CD4-positive, alpha-beta T cell treated with Interleukin-1 beta for 1 hour (primary cell): ENCODE results near the gene INPP5A.
"Not testable (repeated sequence)": the region's sequence is repeated elsewhere in the genome, so short reads cannot be mapped to it uniquely, and the experiment has no call there.

ENCODE experiments used
- DNase-seq, 2 donors: peaks; one replicate each; pipeline ENCODE4 v3.0.0-alpha.2; 2020 to 2022

Gene INPP5A, protein sequence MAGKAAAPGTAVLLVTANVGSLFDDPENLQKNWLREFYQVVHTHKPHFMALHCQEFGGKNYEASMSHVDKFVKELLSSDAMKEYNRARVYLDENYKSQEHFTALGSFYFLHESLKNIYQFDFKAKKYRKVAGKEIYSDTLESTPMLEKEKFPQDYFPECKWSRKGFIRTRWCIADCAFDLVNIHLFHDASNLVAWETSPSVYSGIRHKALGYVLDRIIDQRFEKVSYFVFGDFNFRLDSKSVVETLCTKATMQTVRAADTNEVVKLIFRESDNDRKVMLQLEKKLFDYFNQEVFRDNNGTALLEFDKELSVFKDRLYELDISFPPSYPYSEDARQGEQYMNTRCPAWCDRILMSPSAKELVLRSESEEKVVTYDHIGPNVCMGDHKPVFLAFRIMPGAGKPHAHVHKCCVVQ

DNA sequence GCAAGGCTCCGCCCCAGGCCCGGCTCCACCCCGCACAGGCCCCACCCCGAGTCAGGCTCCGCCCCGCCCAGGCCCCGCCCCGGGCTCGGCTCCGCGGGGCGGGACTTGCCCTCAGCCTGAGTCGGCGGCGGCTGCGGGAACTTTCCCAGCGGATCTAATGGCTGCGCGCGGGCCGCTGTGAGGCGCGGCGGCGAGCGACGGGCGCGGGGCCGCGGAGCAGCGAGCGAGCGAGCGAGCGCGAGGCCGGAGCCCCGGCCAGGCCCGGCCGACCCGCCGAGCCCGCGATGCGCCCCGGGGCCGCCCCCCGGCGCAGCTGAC is at the start of gene INPP5A:
INPP5A (plus strand) TSS at position 104 of the 318 bp plus-strand sequence. CDS start 310 bp downstream, outside the sequence.
- no peak for DNase-seq

DNA sequence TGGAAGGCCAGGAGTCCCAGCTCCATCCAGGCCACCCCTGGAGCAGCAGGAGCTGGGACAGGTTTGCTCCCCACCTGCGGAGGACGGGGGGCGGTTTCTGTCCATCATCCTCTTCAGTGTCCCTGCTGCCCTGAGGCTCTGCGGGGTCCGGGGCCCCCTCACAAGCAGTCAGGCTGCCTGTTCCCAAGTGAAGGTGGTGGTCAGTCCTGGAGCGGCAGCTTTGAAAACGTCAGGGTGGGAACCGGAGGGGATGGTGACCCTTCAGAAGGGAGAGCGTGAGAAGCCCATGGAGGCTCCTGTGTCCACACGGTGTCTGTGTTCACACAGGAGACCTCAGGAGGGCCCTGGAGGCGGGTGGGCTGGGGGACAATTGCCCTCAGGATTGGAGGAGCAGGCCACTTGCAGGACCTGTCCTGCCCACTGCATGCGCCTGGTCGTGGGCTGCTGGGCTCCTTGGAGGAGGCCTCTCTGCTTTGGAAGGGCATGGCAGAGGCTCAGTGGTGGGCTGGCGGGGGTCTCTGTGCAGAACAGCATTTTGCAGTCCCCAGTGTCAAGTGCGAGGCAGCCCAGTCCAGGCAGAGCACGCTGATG is 49.3 kb upstream of the INPP5A start:
- DNase-seq, result no peak

DNA sequence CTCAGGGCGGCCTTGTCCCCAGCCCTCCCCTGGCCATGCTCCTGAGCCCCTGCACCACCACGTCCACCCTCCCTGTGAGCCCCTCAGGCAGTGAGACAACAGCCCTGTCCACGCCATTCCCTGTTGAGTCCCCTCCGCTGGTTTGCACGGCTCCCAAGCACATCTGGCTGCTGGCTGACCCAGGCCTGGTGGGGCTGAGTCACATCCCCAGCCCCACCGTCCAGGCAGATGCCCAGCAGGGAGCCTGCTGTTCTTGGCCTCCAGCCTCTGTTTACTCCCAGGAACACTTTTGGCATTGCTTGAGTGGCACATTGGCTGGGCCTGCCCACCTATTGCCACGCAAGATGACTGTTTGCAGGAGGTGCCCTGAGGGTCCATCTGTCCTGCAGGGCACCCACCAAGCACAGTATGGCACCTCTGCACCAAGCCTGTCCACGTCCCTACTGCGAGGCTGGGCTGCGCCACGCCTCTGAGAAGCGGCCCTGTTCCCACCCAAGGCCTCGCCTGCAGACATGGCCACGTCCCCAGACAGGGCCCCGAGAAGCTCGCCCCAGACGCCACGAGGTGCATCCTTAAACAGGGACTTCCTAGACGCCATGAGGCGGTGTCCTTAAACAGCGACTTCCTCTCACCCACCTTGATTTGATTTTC is 48.4 kb upstream of the INPP5A start:
- no peak for DNase-seq

DNA sequence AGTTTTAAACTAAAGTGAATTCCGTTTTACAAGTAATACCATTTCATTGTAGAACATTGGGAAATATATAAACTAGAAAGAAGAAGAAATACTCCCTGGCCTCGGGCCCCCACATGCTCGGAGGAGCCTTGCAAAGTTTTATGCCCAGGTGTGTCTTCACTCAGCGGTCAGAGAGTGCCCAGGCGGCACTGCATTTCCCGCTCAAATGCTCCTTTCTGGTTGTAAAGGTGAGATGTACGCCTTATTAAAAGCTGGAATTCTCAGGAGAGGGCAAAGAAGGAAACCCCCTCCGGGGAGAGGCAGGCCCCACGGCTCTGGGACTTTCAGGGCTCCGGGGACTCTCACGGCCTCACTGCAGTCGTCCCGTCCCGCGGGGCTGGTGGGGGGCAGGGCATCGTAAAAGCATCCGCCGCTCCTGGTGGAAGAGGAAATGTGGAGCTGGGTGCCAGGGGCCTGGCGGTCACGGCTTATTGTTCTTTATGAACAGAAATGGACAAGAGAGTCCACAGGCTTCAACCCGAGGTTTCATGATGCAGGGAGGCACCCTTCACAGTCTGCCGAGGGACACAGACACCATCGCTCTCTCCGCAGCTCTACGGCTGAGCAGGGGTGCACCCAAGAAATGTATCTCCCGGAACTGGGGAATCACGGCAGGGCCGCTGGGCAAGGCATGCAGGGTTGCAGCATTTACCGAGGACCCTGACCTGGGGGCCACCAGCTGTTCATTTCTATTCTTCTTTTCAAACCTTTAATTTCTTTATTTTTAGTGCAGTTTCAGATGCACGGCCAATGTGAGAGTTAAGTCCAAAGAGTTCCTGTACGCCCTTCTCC is 47.7 kb upstream of the INPP5A start:
- DNase-seq, result no peak

DNA sequence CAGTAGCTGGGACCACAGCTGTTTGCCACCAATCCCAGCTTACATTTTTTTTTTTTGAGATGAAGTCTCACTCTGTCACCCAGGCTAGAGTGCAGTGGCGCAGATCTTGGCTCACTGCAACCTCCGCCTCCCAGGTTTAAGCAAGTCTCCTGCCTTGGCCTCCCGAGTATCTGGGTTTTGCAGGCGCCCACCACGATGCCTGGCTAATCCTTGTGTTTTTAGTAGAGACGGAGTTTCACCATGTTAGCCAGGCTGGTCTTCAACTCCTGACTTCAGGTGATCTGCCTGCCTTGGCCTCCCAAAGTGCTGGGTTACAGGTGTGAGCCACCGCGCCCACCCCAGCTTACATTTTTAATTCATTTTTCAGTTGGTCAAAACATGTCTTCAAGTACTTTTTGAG is 46.1 kb upstream of the INPP5A start:
- DNase-seq, result not testable (repeated sequence)

DNA sequence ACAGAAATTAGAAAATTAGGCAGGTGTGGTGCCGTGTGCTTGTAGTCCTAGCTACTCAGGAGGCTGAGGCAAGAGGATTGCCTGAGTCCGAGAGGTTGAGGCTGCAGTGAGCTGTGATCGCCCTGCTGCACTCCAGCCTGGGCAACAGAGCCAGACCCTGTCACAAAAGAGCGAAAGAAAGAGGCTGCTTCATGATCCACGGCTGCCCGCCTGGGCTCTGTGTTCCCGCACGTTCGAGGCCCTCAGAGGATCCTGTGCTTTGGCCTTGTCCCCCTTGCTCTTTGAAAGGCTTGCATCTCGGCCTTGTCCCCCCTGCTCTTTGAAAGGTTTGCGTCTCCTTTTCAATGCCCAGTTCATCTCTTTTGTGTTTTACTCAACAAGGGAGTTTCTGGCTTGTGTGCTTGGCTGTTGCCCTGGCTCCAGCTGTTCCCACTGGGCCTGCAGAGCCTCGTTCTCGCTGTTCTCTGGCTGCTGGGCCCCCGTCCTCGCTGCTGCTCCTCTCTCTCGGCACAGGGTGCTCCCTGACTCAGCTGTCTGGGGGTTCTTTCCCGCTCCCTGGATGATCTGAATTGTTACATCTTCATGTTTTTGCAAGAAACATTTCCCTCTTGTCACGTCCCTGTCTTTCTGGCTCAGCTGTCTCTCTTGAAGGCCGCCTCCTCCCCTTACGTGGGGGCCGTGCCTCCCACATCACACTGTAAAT is 45.1 kb upstream of the INPP5A start:
- DNase-seq, result no peak

DNA sequence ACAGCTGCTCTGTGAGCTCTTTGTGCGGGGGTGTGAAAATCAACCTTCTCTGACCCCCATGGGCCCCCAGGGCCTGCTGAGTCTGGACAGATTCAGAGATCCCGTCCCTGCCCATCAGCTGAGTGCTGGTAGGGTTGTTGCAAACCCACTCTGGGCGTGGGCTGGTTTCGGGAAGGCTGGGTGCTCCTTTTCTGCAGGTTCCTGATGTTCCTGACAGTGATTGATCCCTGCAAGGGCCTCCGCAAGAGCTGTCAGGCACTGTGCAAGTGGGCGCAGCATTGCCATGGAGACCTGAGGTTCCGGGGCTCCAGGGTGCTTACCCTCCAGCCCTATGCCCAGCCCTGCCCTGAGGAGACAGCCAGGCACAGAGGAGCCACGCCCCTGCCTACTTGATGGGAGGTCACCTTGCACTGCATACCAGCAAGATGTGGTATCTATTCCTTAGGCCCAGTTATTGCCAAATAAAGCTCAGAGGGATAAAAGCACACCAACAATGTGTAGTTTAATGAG is 44.3 kb upstream of the INPP5A start:
- DNase-seq, result no peak

DNA sequence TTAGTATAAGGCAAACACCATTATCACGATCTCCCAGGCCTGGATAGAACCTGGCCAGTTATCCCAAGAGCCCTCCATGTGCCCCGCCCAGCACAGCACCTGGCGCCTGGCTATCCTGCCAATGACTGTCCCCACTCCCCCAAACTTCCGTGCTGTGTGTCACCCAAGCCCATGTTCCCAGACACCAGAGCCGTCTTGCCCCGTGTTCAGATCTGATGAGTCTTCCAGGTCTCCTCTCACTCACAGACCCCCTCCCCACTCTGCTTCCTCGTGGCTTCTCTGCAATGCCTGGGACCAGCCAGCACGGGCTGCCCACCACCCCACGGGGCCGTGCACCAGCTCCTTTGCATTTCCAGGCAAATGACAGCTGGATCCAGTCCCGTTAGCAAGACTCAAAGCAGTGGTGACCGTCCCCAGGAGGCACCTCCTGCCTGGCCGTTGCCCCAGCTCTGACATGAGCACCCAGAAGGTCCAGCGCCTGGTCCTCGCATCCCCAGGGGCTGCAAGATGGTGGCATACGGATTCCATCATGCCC is 43.8 kb upstream of the INPP5A start:
- DNase-seq, result no peak

DNA sequence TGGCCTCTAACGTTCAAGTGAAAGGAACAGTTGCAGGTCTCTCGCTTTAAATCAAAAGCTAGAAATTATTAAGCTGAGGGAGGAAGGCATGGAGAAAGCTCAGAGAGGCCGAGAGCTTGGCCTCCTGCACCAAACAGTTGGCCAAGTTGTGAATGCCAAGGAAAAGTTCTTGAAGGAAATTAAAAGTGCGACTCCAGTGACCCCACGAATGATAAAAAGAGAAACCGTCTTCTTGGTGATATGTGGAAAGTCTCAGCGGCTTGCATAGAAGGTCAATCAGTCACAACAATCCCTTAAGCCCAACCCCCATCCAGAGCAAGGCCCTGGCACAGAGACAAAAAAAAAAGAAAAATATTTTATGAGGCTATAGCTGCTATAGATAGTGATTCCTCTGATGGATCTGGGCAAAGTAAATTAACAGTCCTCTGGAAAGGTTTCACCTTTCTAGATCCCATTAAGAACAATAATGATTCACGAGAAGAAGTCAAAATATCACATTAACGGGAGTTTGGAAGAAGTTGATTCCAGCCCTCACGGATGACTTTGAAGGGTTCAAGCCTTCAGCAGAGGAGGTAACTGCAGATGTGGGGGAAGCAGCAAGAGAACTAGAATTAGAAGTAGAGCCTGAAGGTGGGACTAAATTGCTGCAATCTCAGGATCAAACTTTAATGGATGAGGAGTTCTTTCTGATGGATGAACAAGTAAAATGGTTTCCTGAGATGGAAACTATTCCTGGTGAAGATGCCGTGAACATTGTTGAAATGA is 42.5 kb upstream of the INPP5A start:
- no peak for DNase-seq

DNA sequence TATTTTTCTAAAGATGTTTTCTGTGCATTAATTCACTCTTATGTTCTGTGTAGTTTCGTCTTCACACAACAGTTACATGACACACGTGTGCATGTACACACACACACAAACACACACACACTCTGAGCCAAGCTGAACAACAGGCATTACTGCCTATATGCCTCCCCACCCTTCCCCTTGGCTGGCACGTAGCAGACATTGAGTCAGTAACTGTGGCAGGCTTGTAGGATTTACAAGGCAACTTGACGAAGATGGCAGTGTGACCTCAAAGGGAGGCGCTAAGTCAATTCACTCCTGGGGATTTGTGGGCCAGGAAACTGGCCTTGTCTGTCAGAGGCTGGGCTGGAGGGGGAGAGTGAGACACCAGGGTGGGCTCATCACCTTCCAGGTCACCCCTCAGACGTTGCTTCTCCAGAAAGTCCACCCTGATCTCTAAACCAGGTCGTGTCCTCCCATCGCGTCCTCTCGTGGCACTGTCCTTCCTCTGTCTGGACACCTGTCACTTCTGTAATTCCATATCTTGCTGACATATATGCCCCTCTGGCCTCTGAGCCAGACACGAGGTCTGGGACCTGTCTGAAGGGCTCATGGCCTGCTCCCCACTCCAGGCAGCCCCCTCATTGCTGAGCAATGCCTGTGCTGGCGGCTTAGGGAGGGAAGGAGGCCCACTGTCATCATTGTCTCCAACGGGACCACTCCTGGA is 41.1 kb upstream of the INPP5A start:
- no peak for DNase-seq

DNA sequence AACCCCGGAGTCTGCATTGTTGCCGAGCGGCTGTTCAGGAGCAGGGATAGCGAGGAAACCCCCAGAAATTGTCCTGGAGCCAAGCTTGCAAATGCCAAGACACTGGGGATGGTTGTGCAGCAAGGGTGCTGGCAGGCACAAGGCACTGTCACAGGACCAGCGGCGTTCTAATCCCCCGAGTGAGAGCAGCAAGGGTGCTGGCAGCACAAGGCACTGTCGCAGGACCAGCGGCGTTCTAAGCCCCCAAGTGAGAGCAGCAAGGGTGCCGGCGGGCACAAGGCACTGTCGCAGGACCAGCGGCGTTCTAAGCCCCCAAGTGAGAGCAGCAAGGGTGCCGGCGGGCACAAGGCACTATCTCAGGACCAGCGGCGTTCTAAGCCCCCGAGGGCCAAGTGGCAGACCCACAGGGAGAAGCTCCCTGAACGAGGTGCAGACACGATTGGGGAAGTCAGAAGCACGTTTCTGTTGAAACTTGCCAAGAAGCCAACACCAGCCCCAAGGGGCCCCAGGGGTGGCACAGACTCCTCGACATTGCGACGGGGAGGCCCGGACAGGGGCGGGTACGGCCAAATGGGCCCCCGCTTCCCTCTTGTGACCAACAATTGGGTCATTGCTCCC is 40.4 kb upstream of the INPP5A start:
- DNase-seq, result peak in 1 of 2 donors; percentile 30

DNA sequence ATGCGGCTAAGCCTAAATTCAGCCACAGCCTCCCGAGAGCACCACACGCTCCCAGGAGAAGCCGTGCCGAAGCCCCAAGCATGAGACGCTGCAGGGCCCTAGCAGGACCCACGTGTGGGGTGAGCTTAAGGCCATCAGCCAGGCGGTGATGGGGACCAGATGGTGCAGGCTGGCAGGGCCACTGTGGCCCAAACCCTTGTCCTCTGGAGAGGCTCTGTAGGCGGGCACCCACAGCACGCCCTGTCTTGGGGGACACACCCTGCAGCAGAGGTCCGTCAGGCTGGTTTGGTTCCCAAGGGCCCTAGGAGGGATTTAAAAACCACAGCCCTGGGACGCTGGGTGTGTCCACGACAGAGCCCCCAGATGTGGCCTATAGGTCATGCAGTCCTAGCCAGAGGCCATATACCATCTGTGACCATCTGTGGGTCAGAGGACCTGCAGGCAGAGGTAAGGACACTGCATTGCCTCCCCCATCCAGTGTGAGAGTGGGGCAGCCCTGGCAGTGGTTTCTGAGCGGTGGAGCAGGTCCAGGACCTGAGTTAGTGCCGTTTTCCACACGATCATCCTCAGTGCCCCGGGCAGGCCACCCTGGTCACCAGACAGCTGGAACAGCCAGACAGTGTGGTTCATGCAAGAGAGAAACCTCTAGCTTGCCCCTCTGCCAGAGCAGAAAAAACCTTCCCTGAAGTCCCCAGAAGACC is 39.6 kb upstream of the INPP5A start:
- DNase-seq, result no peak

DNA sequence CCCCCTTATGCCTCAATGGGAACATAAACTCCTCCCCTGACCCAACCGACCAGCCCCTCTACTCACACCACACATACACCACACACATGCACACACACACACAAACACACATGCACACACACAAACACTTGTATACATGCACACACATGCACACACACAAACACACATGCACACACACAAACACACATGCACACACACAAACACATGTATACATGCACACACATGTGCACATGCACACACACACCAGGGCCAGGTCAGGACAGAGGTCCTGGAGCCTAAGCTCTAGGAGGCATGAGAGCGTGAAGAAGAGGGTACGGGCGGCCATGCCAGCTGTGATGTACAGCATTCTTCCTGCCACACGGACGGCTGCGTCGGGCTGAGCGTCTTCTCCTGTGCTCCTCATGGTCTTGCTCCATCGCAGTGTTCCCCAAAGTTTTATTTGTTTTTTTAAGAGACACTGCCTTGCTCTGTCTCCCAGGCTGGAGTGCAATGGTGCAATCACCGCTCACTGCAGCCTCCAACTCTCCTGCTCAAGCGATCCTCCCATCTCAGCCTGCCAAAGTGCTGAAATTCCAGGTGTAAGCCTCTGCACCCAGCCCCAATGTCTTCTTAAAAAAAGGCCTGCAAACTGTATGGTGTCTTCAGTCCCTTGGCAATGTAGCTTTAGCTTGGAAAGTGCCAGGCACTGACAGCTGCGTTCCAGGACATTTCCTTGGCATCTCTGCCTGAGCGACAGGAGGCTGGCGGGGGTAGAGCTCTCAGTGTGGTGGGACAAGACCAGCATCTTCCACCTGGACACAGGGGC is 38.8 kb upstream of the INPP5A start:
- DNase-seq, result no peak

DNA sequence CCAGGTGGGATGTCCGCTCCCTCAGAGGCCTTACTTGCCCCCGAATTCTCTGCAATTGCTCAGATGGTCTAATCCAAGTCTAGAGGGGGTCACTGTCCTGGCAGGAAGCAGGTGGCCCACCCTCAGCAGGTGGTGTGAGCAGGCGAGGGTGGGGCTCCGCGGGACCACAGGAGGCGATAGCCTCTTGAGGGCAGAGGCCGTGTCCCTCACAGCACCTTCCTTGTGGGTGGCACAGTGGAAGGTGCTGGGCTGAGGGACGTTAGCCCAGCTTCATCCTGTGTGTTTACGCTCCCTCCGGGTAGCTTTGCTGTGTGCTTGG is 38.3 kb upstream of the INPP5A start:
- no peak for DNase-seq

DNA sequence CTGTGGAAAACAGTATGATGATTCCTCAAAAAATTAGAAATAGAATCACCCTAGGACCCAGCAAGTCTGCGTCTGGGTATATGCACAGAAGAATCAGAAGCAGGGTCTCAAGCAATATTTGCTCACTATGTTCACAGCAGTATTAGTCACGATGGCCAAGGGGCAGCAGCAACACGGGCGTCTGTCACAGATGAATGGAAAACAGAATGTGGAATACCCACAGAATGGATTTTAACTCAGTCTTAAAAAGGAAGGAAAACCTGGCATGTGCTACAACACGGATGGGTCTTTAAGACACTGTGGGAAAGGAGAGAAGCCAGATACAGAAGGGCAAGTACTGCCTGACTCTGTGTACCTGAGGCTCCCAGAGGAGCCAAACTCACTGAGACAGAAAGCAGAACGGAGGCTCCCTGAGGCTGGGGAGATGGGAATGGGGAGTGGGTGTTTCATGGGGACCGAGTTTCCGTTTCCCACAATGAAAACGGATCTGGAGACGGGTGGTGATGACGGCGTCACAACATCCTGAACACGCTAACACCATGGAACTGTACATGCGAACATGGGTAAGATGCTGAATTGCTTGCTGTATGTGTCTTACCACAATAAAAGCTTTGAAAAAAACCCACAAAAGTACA is 36.7 kb upstream of the INPP5A start:
- no peak for DNase-seq

DNA sequence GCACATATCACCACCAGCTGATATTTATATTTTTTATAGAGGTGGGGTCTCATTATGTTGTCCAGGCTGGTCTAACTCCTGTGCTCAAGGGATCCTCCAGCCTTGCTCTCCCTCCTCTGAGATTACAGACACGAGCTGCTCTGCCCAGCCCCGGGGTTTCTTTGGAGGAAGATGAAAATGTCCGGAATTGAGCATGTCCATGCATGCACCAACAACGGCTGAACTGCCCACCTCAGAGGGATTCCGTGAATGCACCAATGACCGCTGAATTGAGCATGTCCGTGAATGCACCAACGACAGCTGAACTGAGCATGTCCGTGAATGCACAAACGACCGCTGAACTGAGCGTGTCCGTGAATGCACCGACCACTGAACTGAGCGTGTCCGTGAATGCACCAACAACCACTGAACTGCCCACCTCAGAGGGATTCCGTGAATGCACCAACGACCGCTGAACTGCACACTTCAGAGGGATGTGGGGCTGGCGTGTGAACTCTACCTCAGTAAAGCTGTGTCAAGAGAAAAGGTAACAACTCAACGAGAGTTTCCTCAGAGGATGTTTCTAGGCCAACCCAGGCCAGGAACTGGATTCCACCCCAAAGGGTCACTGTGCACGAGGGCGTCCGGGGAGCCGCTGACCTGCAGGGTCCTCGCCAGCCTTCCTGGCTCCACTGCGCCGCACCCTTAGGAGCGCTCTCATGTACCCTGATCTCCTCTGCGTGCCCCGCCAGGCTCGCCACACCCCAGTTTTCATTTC is 34.9 kb upstream of the INPP5A start:
- no peak for DNase-seq

DNA sequence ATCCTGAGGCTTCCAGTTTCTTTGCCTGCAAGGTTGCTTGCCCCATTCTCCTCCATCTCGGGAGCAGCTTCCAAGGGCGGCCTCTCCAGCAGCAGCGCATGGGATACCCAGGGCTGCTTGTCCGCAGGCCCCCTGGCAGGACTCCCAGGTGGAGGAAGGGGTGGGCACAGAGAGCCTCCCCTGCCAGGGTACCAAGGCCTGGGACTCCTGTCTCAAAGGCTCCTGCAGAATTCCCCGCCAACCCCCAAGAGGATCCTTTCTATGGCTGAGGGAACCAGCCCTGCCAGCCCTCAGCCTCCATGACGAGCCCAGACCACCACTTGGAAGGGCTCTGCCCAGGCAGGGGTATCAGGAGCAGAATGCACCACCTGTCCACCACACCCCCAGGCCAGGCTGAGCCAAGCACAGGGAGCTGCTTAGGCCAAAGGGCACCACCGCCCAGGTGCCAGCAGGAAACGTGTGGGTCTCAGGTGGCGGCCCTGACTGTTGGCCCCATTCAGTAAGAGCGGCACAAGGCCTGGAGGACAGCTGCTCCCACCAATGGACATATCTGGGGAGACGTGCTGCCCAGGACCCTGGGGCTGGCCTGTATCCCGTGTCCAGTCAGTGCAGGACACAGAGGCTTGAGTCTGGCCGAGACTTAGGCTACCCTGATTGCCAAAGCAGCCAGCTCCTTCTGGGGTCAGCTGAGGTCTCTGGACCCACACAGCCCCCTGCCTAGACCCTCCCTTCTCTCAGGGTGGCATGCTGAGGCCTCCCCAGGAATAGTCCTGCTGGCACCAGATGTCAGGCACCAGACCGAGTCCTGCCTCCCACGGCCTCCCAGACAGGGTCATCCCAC is 33.8 kb upstream of the INPP5A start:
- no peak for DNase-seq
